HepG2 (cell line): ENCODE data around the gene GIMAP1. TPM values are rescaled to one million over a fixed set of nuclear protein-coding genes. Genes with fewer than 3 reads are reported as not detected.
A peak's percentile ranks its signal among the peaks of the same experiment; 100 is the strongest.

Experiments
- BCL6 ChIP-seq: IDR thresholded peaks from 2 replicates; pipeline ENCODE4 v1.6.1; 2016; ENCODE audit warnings: missing genetic modification reagents, missing compliant biosample characterization
- FOSL2 ChIP-seq: sonication (generic); formaldehyde crosslinking; IDR thresholded peaks from 2 replicates; pipeline ENCODE4 v1.4.0; 2020; ENCODE audit warnings: missing genetic modification reagents
- FOXA3 ChIP-seq: IDR thresholded peaks from 2 replicates; pipeline ENCODE4 v1.6.1; 2016; ENCODE audit warnings: missing genetic modification reagents, missing compliant biosample characterization
- HNF4G ChIP-seq, 2 experiments: sonication (generic) in 1 of 2; formaldehyde crosslinking in 1 of 2; IDR thresholded peaks; 2 replicates each; pipeline versions ENCODE4 v1.4.0 to v1.6.1; 2011 to 2020; ENCODE audit warnings: borderline replicate concordance in 2 of 2, low read depth in 2 of 2, mild to moderate bottlenecking in 2 of 2, low read length in 1 of 2, missing genetic modification reagents in 1 of 2, moderate library complexity in 1 of 2
- HOXA3 ChIP-seq: sonication (generic); formaldehyde crosslinking; IDR thresholded peaks from 2 replicates; pipeline ENCODE4 v1.5.0; 2020; ENCODE audit warnings: missing genetic modification reagents
- KDM1A ChIP-seq: IDR thresholded peaks from 2 replicates; pipeline ENCODE4 v1.6.1; 2016; ENCODE audit warnings: missing compliant biosample characterization
- MIER2 ChIP-seq: IDR thresholded peaks from 2 replicates; pipeline ENCODE4 v1.6.1; 2016; ENCODE audit warnings: missing biosample characterization, missing genetic modification reagents
- NFE2L2 ChIP-seq: fragments of 150-350 bp; IDR thresholded peaks from 2 replicates; pipeline ENCODE4 v1.6.1; 2014; ENCODE audit warnings: low read length
- POGK ChIP-seq: sonication (generic); formaldehyde crosslinking; conservative IDR thresholded peaks from 2 replicates; pipeline ENCODE4 v1.8.0; 2022; ENCODE audit warnings: mild to moderate bottlenecking, moderate library complexity, missing genetic modification reagents
- POGZ ChIP-seq: sonication (generic); formaldehyde crosslinking; IDR thresholded peaks from 2 replicates; pipeline ENCODE4 v1.4.0; 2020; ENCODE audit warnings: mild to moderate bottlenecking, missing genetic modification reagents
- REPIN1 ChIP-seq: sonication (generic); formaldehyde crosslinking; IDR thresholded peaks from 2 replicates; pipeline ENCODE4 v1.8.0; 2022; ENCODE audit warnings: missing genetic modification reagents, low read depth, mild to moderate bottlenecking, borderline replicate concordance
- SNAI1 ChIP-seq: sonication (generic); formaldehyde crosslinking; IDR thresholded peaks from 2 replicates; pipeline ENCODE4 v1.5.0; 2020; ENCODE audit warnings: mild to moderate bottlenecking, missing genetic modification reagents, borderline replicate concordance
- TEAD3 ChIP-seq: optimal IDR thresholded peaks from 2 replicates; pipeline ENCODE3; 2016; ENCODE audit warnings: borderline replicate concordance
- ZNF205 ChIP-seq: IDR thresholded peaks from 2 replicates; pipeline ENCODE4 v1.6.1; 2018; ENCODE audit warnings: missing biosample characterization, missing genetic modification reagents
- ZNF251 ChIP-seq: sonication (generic); formaldehyde crosslinking; IDR thresholded peaks from 2 replicates; pipeline ENCODE4 v1.9.0; 2021; ENCODE audit warnings: mild to moderate bottlenecking, missing genetic modification reagents
- ZNF343 ChIP-seq: sonication (generic); formaldehyde crosslinking; IDR thresholded peaks from 2 replicates; pipeline ENCODE4 v1.4.0; 2020; ENCODE audit warnings: mild to moderate bottlenecking, missing genetic modification reagents
- ZNF784 ChIP-seq: sonication (generic); formaldehyde crosslinking; IDR thresholded peaks from 2 replicates; pipeline ENCODE4 v1.5.1; 2020; ENCODE audit warnings: missing genetic modification reagents, mild to moderate bottlenecking, borderline replicate concordance
- polyA plus RNA-seq, 8 experiments: library from polyadenylated mRNA; depleted of rRNA in 3 of 8; stranded (reverse) in 7 of 8; unstranded in 1 of 8; fragments of >200 nt; fragmentation: Illumina TruSeq in 4 of 8; extraction: Trizol in 4 of 8; gene quantifications; 2 replicates each; pipeline versions ENCODE4 v1.2.1 to v1.2.3, GENCODE V29; 2011 to 2016; ENCODE audit warnings: low read depth in 4 of 8, missing spikeins in 1 of 8, mixed read lengths in 1 of 8; ENCODE audit not compliant: insufficient read depth in 1 of 8
- total RNA-seq, 5 experiments: library from RNA; depleted of rRNA; stranded (reverse); fragments of >200 nt; fragmentation: Illumina TruSeq; extraction: Trizol; gene quantifications; 2 replicates each; pipeline ENCODE4 v1.2.3, GENCODE V29; 2016; ENCODE audit warnings: low read depth in 1 of 5
- TF ChIP-seq, protein P1 (sequence below): sonication (generic); formaldehyde crosslinking; IDR thresholded peaks from 2 replicates; pipeline ENCODE4 v1.4.0; 2020; ENCODE audit warnings: low read depth, mild to moderate bottlenecking, missing genetic modification reagents
- TF ChIP-seq, protein P2 (sequence below): sonication (generic); formaldehyde crosslinking; IDR thresholded peaks from 2 replicates; pipeline ENCODE4 v1.8.0; 2022; ENCODE audit warnings: mild to moderate bottlenecking, missing genetic modification reagents, moderate library complexity
- TF ChIP-seq, protein P3 (sequence below): sonication (generic); formaldehyde crosslinking; IDR thresholded peaks from 2 replicates; pipeline ENCODE4 v1.4.0; 2020; ENCODE audit warnings: missing genetic modification reagents
- TF ChIP-seq, protein P4 (sequence below): sonication (generic); formaldehyde crosslinking; IDR thresholded peaks from 2 replicates; pipeline ENCODE4 v1.5.0; 2020; ENCODE audit warnings: mild to moderate bottlenecking, missing genetic modification reagents

GIMAP1 gene
- total and polyA plus RNA-seq, 2 of the 13 experiments (the other 11 are each of a cell fraction or from before 2014, with no cell fraction given): not detected

GRCh38 chr7:150727381-150727780, 11.0 kb downstream of the GIMAP1 start (continued):
- TF ChIP-seq KDM1A (peak; percentile 72; the same call in 1 of the 2 replicates), HNF4G (IDR thresholded peaks at IDR 0.05; ENCODE audit: borderline replicate concordance, low read depth, low read length) (peak; percentile 97), HNF4G (CRISPR knock-in tag; IDR thresholded peaks at IDR 0.05; ENCODE audit: borderline replicate concordance, low read depth) (peak; percentile 92), SNAI1 (CRISPR knock-in tag) (no peak), ZNF784 (CRISPR knock-in tag) (no peak), POGZ (CRISPR knock-in tag) (peak; percentile 58; the same call in 1 of the 2 replicates), FOSL2 (peak; percentile 27; the same call in 1 of the 2 replicates), FOXA3 (CRISPR knock-in tag) (peak; percentile 43; the same call in 1 of the 2 replicates), POGK (CRISPR knock-in tag) (0 out of 2 replicates have a peak, but pooled peaks have one; percentile 44), MIER2 (CRISPR knock-in tag) (peak; percentile 65; the same call in 1 of the 2 replicates), ZNF251 (CRISPR knock-in tag) (no peak), ZNF205 (CRISPR knock-in tag) (0 out of 2 replicates have a peak, but pooled peaks have one; percentile 30), NFE2L2 (no peak), HOXA3 (CRISPR knock-in tag) (0 out of 2 replicates have a peak, but pooled peaks have one; percentile 35), ZNF343 (CRISPR knock-in tag) (no peak), BCL6 (CRISPR knock-in tag) (peak; percentile 70), REPIN1 (0 out of 2 replicates have a peak, but pooled peaks have one; percentile 48), TEAD3 (CRISPR knock-in tag) (peak; percentile 20)
- TF ChIP-seq, protein P1, sequence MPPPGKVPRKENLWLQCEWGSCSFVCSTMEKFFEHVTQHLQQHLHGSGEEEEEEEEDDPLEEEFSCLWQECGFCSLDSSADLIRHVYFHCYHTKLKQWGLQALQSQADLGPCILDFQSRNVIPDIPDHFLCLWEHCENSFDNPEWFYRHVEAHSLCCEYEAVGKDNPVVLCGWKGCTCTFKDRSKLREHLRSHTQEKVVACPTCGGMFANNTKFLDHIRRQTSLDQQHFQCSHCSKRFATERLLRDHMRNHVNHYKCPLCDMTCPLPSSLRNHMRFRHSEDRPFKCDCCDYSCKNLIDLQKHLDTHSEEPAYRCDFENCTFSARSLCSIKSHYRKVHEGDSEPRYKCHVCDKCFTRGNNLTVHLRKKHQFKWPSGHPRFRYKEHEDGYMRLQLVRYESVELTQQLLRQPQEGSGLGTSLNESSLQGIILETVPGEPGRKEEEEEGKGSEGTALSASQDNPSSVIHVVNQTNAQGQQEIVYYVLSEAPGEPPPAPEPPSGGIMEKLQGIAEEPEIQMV (CRISPR knock-in tag): no peak
- TF ChIP-seq, protein P2, sequence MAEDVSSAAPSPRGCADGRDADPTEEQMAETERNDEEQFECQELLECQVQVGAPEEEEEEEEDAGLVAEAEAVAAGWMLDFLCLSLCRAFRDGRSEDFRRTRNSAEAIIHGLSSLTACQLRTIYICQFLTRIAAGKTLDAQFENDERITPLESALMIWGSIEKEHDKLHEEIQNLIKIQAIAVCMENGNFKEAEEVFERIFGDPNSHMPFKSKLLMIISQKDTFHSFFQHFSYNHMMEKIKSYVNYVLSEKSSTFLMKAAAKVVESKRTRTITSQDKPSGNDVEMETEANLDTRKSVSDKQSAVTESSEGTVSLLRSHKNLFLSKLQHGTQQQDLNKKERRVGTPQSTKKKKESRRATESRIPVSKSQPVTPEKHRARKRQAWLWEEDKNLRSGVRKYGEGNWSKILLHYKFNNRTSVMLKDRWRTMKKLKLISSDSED (CRISPR knock-in tag): no peak
- TF ChIP-seq, protein P3, sequence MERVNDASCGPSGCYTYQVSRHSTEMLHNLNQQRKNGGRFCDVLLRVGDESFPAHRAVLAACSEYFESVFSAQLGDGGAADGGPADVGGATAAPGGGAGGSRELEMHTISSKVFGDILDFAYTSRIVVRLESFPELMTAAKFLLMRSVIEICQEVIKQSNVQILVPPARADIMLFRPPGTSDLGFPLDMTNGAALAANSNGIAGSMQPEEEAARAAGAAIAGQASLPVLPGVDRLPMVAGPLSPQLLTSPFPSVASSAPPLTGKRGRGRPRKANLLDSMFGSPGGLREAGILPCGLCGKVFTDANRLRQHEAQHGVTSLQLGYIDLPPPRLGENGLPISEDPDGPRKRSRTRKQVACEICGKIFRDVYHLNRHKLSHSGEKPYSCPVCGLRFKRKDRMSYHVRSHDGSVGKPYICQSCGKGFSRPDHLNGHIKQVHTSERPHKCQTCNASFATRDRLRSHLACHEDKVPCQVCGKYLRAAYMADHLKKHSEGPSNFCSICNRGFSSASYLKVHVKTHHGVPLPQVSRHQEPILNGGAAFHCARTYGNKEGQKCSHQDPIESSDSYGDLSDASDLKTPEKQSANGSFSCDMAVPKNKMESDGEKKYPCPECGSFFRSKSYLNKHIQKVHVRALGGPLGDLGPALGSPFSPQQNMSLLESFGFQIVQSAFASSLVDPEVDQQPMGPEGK (CRISPR knock-in tag): 0 out of 2 replicates have a peak, but pooled peaks have one; percentile 33
- TF ChIP-seq, protein P4, sequence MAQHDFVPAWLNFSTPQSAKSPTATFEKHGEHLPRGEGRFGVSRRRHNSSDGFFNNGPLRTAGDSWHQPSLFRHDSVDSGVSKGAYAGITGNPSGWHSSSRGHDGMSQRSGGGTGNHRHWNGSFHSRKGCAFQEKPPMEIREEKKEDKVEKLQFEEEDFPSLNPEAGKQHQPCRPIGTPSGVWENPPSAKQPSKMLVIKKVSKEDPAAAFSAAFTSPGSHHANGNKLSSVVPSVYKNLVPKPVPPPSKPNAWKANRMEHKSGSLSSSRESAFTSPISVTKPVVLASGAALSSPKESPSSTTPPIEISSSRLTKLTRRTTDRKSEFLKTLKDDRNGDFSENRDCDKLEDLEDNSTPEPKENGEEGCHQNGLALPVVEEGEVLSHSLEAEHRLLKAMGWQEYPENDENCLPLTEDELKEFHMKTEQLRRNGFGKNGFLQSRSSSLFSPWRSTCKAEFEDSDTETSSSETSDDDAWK (CRISPR knock-in tag): no peak
